CD14-positive monocyte (primary cell): Measurements from ENCODE around the gene TBPL1. TPM values are rescaled to one million over a fixed set of nuclear protein-coding genes. Genes with fewer than 3 reads are reported as not detected.

Source experiments
- DNase-seq, 3 donors: peaks; one replicate each; pipeline ENCODE4 v3.0.0-alpha.2; 2011 to 2022
- H2AFZ ChIP-seq: 2 replicates; pipeline ENCODE4 v1.6.0; 2012; ENCODE audit warnings: mild to moderate bottlenecking, low read depth, low read length, inconsistent platforms; ENCODE audit not compliant: insufficient read depth, poor library complexity, severe bottlenecking
- H3K27ac ChIP-seq, 2 donors: 1 replicate in 1 of 2; 2 replicates in 1 of 2; pipeline ENCODE4 v1.5.1; 2012 to 2013; ENCODE audit warnings: low read length in 2 of 2, control low read depth in 1 of 2, inconsistent platforms in 1 of 2, low read depth in 1 of 2, mild to moderate bottlenecking in 1 of 2
- H3K27me3 ChIP-seq, 2 donors: one replicate each; pipeline versions ENCODE4 v1.6.0 to v1.6.1; 2011 to 2013; ENCODE audit warnings: low read length in 2 of 2; ENCODE audit not compliant: control insufficient read depth in 2 of 2, insufficient read depth in 2 of 2
- H3K36me3 ChIP-seq, 2 donors: replicated peaks in 1 of 2; 1 replicate in 1 of 2; 2 replicates in 1 of 2; pipeline versions ENCODE4 v1.5.1 to v1.6.1; 2012 to 2013; ENCODE audit warnings: low read length in 2 of 2, control low read depth in 1 of 2, inconsistent platforms in 1 of 2, mild to moderate bottlenecking in 1 of 2; ENCODE audit not compliant: insufficient read depth in 2 of 2, control insufficient read depth in 1 of 2
- H3K4me1 ChIP-seq, 2 donors: 1 replicate in 1 of 2; 2 replicates in 1 of 2; pipeline versions ENCODE4 v1.5.1 to v1.6.1; 2012 to 2013; ENCODE audit warnings: low read length in 2 of 2, control low read depth in 1 of 2, inconsistent platforms in 1 of 2, mild to moderate bottlenecking in 1 of 2, moderate library complexity in 1 of 2; ENCODE audit not compliant: insufficient read depth in 2 of 2, control insufficient read depth in 1 of 2
- H3K4me2 ChIP-seq: replicated peaks from 2 replicates; pipeline ENCODE3; 2012; ENCODE audit warnings: low read length, moderate library complexity, mild to moderate bottlenecking; ENCODE audit not compliant: poor library complexity, severe bottlenecking; ENCODE audit errors: extremely low read depth
- H3K4me3 ChIP-seq, 3 experiments: fragments of 200-600 bp in 1 of 3; sonication (generic) in 1 of 3; replicated peaks in 1 of 3; 1 replicate in 2 of 3; 2 replicates in 1 of 3; pipeline ENCODE4 v1.5.1; 2011 to 2013; ENCODE audit warnings: low read length in 3 of 3, mild to moderate bottlenecking in 3 of 3, control low read depth in 2 of 3, low read depth in 2 of 3, inconsistent platforms in 1 of 3, moderate library complexity in 1 of 3
- H3K79me2 ChIP-seq: 2 replicates; pipeline ENCODE4 v1.6.0; 2012; ENCODE audit warnings: mild to moderate bottlenecking, control low read depth, inconsistent platforms, low read length, moderate library complexity; ENCODE audit not compliant: insufficient read depth
- H3K9ac ChIP-seq: 2 replicates; pipeline ENCODE4 v1.6.0; 2017; ENCODE audit warnings: low read length, mild to moderate bottlenecking; ENCODE audit not compliant: insufficient read depth, poor library complexity, severe bottlenecking
- H3K9me3 ChIP-seq, 2 donors: replicated peaks in 1 of 2; 1 replicate in 1 of 2; 2 replicates in 1 of 2; pipeline versions ENCODE4 v1.5.1 to v1.6.1; 2012 to 2013; ENCODE audit warnings: low read length in 2 of 2, control low read depth in 1 of 2; ENCODE audit not compliant: control insufficient read depth in 1 of 2, insufficient read depth in 1 of 2
- H4K20me1 ChIP-seq: 2 replicates; pipeline ENCODE4 v1.6.0; 2012; ENCODE audit warnings: mild to moderate bottlenecking, low read length, control low read depth, moderate library complexity; ENCODE audit not compliant: insufficient read depth
- H3K27ac Mint-ChIP-seq, 7 donors: one replicate each; pipeline ENCODE4 v1.8.0; 2020; ENCODE audit warnings: mild to moderate bottlenecking in 7 of 7, mixed read lengths in 7 of 7, moderate library complexity in 6 of 7, inconsistent platforms in 2 of 7
- H3K27me3 Mint-ChIP-seq, 3 donors: one replicate each; pipeline ENCODE4 v1.8.0; 2021 to 2022; ENCODE audit warnings: low read depth in 3 of 3, mild to moderate bottlenecking in 3 of 3, mixed read lengths in 3 of 3, moderate library complexity in 3 of 3, inconsistent platforms in 1 of 3
- H3K36me3 Mint-ChIP-seq, 2 donors: one replicate each; pipeline ENCODE4 v1.8.0; 2020; ENCODE audit warnings: mixed read lengths in 2 of 2, inconsistent platforms in 1 of 2, mild to moderate bottlenecking in 1 of 2
- H3K4me1 Mint-ChIP-seq: one replicate; pipeline ENCODE4 v1.8.0; 2020; ENCODE audit warnings: mild to moderate bottlenecking, mixed read lengths
- H3K4me3 Mint-ChIP-seq, 2 donors: one replicate each; pipeline ENCODE4 v1.8.0; 2020; ENCODE audit warnings: mild to moderate bottlenecking in 2 of 2, mixed read lengths in 2 of 2, moderate library complexity in 1 of 2
- H3K9me3 Mint-ChIP-seq, 7 donors: one replicate each; pipeline ENCODE4 v1.8.0; 2020 to 2022; ENCODE audit warnings: mixed read lengths in 7 of 7, mild to moderate bottlenecking in 6 of 7, moderate library complexity in 6 of 7, inconsistent platforms in 2 of 7
- WGBS: methylation state at CpG from one replicate; pipeline ENCODE4 v1.1.5; 2013; ENCODE audit warnings: missing lambda C conversion rate; ENCODE audit not compliant: insufficient coverage; 5-methylcytosine and 5-hydroxymethylcytosine counted together
- intact Hi-C, 2 donors: fragments of 100-400 bp; cut with micrococcal nuclease; formaldehyde crosslinking; loops; one replicate each; pipeline versions ENCODE4 v1.15.0 to v1.15.1; 2023
- polyA plus RNA-seq, 3 donors: library from polyadenylated mRNA; depleted of rRNA in 1 of 3; unstranded in 2 of 3; stranded (reverse) in 1 of 3; fragments of 300-500 nt in 2 of 3; fragments of >200 nt in 1 of 3; fragmentation: Illumina TruSeq in 2 of 3; gene quantifications; 1 replicate in 2 of 3; 2 replicates in 1 of 3; pipeline ENCODE4 v1.2.3, GENCODE V29; 2012 to 2021
- TF ChIP-seq, protein P1 (sequence below): fragments of 200-600 bp; IDR thresholded peaks from one replicate; pipeline ENCODE4 v1.8.0; 2022; ENCODE audit warnings: antibody characterized with exemption, mild to moderate bottlenecking

The TBPL1 gene
- polyA plus RNA-seq, 3 donors = 22.0 to 35.6 (median 35.5) TPM

DNA sequence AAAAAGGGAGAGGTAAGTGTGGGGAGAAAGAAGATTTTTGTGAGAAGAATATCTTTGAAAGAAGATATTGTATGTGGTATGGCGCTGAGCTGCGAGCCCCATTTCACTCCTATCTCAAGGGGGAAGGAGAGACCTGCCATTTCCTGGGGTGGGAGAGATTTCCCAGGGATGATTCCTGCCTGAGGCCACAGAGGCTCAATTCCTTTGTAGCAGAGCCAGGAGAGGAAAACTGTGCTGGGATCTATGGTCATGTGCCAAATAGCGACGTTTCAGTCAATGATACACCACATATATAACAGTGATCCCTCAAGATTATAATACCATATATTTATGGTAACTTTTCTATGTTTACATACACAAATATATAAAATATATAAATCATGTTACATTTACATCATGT is 35.2 kb upstream of the TBPL1 start:
- no peaks in the 10 kb centered on the region for H4K20me1 ChIP-seq

GRCh38 chr6:133918208-133918930 is 34.7 kb upstream of the TBPL1 start:
- no peaks in the 10 kb centered on the region for H3K36me3 ChIP-seq
- peaks cover 12 to 16% of the 10 kb centered on the region in 2 donors for H3K27me3 ChIP-seq
- peaks cover 0 to 3% of the 10 kb centered on the region in 2 donors for H3K4me1 ChIP-seq
- H3K27ac ChIP-seq = no peak overlapping the region
- H2AFZ ChIP-seq = no peak overlapping the region
- H3K79me2 ChIP-seq = no peaks in the 10 kb centered on the region
- Mint-ChIP-seq H3K9me3 (peaks cover 0 to 4% (median 3%) of the 10 kb centered on the region in 7 donors), H3K27ac (no peak overlapping the region), H3K36me3 (no peaks in the 10 kb centered on the region), H3K4me3 (no peak overlapping the region), H3K27me3 (peaks cover 8 to 25% (median 16%) of the 10 kb centered on the region in 3 donors), H3K4me1 (peaks cover 10% of the 10 kb centered on the region)
- H3K4me3 ChIP-seq = no peak overlapping the region
- TF ChIP-seq, protein P1, sequence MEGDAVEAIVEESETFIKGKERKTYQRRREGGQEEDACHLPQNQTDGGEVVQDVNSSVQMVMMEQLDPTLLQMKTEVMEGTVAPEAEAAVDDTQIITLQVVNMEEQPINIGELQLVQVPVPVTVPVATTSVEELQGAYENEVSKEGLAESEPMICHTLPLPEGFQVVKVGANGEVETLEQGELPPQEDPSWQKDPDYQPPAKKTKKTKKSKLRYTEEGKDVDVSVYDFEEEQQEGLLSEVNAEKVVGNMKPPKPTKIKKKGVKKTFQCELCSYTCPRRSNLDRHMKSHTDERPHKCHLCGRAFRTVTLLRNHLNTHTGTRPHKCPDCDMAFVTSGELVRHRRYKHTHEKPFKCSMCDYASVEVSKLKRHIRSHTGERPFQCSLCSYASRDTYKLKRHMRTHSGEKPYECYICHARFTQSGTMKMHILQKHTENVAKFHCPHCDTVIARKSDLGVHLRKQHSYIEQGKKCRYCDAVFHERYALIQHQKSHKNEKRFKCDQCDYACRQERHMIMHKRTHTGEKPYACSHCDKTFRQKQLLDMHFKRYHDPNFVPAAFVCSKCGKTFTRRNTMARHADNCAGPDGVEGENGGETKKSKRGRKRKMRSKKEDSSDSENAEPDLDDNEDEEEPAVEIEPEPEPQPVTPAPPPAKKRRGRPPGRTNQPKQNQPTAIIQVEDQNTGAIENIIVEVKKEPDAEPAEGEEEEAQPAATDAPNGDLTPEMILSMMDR = no peak
- intact Hi-C loops = loop anchor here in 1 of 2 donors (10.0 kb wide), 1 partner anchor 1374 kb away; no protein-coding TSS in a partner anchor
- H3K9me3 ChIP-seq = no peaks in the 10 kb centered on the region
- 100% methylated on average over 1 of the region's 2 CpGs for WGBS
- no peaks in the 10 kb centered on the region for H4K20me1 ChIP-seq
- DNase-seq = no peak
- no peak overlapping the region for H3K9ac ChIP-seq
- H3K4me2 ChIP-seq = no peak overlapping the region

More for the DNA sequence above, 35.2 kb upstream of the TBPL1 start:
- no peaks in the 10 kb centered on the region for H3K36me3 Mint-ChIP-seq
- intact Hi-C loops = loop anchor here in 1 of 2 donors (10.0 kb wide), 1 partner anchor 1373 kb away; no protein-coding TSS in a partner anchor
- Histone ChIP-seq H3K4me2 (no peak overlapping the region), H3K9ac (no peak overlapping the region), H3K36me3 (no peaks in the 10 kb centered on the region), H3K4me3 (no peak overlapping the region), H3K27me3 (peaks cover 16 to 17% of the 10 kb centered on the region in 2 donors), H3K27ac (no peak overlapping the region), H2AFZ (no peak overlapping the region), H3K4me1 (peaks cover 0 to 3% of the 10 kb centered on the region in 2 donors), H3K9me3 (no peaks in the 10 kb centered on the region), H3K79me2 (no peaks in the 10 kb centered on the region)
- peaks cover 0 to 7% (median 3%) of the 10 kb centered on the region in 7 donors for H3K9me3 Mint-ChIP-seq
- TF ChIP-seq, protein P1 = no peak
- peaks cover 8 to 28% (median 18%) of the 10 kb centered on the region in 3 donors for H3K27me3 Mint-ChIP-seq
- H3K27ac Mint-ChIP-seq = no peak overlapping the region
- peaks cover 10% of the 10 kb centered on the region for H3K4me1 Mint-ChIP-seq
- H3K4me3 Mint-ChIP-seq = no peak overlapping the region
- WGBS = no CpG with 5 or more reads among the region's 4 CpGs
- DNase-seq = no peak
